ENCODE data around the gene GLT1D1.
A peak's percentile ranks its signal among the peaks of the same experiment; 100 is the strongest.
"Not testable (repeated sequence)": the region's sequence is repeated elsewhere in the genome, so short reads cannot be mapped to it uniquely, and the experiment has no call there.

The GLT1D1 gene

DNA sequence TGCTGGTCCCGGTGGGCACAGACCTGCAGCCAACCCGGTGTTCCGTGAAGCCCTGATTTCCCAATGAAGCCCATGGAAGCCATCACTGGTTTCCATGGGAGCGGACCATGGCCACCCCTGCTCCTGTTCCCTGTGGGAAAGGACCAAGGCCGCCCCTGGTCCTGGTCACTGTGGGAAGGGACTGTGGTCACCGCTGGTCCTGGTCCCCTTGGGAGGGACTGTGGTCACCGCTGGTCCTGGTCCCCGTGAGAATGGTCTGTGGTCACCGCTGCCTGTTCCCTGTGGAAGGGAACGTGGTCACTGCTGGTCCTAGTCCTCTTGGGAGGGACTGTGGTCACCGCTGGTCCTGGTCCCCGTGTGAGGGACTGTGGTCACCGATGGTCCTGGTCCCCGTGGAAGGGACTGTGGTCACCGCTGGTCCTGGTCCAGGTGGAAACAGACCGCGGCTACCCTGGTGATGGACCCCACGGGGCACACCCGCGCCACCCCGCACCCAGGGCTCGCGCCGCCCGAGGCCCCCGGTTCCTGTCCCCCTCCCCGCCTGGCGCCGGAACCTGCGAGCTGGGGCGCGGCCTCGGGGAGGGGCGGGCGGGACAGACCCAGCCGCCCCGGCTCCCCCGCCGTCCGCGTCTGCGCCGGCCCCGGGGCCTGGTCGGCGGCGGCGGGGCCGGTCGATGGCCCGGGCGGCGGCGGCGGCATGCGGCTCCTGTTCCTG, at the start of gene GLT1D1:
TSS of gene GLT1D1 (plus strand) at position 594 of the 715 bp plus-strand sequence. CDS start at position 698, 104 bp downstream.
- Histone ChIP-seq H3K4me3 (peak within 1 kb of the TSS; percentile 49 to 82 (median 73)), H3K27me3 (peaks cover 0 to 51% (median 0%) of the 10 kb centered on the region in 11 experiments; a peak in 10 of 22 replicates)

DNA sequence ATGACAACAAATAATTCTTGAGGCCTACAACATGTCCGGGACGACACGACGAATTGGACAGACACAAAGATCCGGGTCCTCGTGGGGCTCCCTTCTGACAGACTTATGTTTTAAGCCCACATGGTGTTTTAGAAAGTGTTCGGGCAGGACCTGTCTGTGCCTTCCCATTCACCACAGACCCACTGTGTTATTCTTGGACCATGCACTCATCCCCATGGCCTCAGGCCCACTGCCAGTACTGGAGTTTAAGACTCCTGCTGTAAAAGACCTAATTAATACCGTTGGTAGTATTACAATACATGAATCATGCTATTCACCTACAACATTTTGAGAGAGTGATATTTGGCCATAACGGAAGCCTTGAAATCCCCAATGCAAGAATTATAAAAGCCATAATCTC, 49.5 kb upstream of the GLT1D1 start:
- Histone ChIP-seq H3K9me3 (replicated peaks in 1 of 11) (peaks cover 7 to 14% (median 9%) of the 10 kb centered on the region in 11 experiments; a peak in 16 of 22 replicates), H3K9ac (no peak overlapping the region), H3K4me2 (no peak overlapping the region), H3K4me3 (no peak overlapping the region), H3K27ac (no peak overlapping the region), H3K36me3 (peaks cover 73 to 100% (median 95%) of the 10 kb centered on the region in 11 experiments), H3K4me1 (peaks cover 10 to 38% (median 21%) of the 10 kb centered on the region in 10 experiments; a peak in 19 of 20 replicates), H4K20me1 (peaks cover 50 to 98% (median 60%) of the 10 kb centered on the region in 11 experiments), H3K27me3 (peaks cover 0 to 11% (median 0%) of the 10 kb centered on the region in 11 experiments; a peak in 3 of 22 replicates)
- no peak for TF ChIP-seq Cebpa-rat (IDR thresholded peaks at IDR 0.05)

More for the DNA sequence above, at the start of gene GLT1D1:
- peak within 1 kb of the TSS; percentile 89 to 100 (median 97) for H3K4me2 ChIP-seq
- peaks cover 0 to 6% (median 3%) of the 10 kb centered on the region in 11 experiments; a peak in 14 of 22 replicates for H3K9me3 ChIP-seq (replicated peaks in 1 of 11)
- H3K27ac ChIP-seq = peak within 1 kb of the TSS in 10 of 11 experiments; percentile 37 to 84 (median 77); a peak in 20 of 22 replicates
- H3K4me1 ChIP-seq = peaks cover 29 to 76% (median 52%) of the 10 kb centered on the region in 10 experiments
- H3K36me3 ChIP-seq = peaks cover 0 to 5% (median 0%) of the 10 kb centered on the region in 11 experiments; a peak in 1 of 22 replicates
- H3K9ac ChIP-seq = peak within 1 kb of the TSS; percentile 42 to 87 (median 82)
- TF ChIP-seq Cebpa-rat (IDR thresholded peaks at IDR 0.05) = no peak
- H4K20me1 ChIP-seq = peaks cover 0 to 5% (median 0%) of the 10 kb centered on the region in 11 experiments; a peak in 1 of 22 replicates

DNA sequence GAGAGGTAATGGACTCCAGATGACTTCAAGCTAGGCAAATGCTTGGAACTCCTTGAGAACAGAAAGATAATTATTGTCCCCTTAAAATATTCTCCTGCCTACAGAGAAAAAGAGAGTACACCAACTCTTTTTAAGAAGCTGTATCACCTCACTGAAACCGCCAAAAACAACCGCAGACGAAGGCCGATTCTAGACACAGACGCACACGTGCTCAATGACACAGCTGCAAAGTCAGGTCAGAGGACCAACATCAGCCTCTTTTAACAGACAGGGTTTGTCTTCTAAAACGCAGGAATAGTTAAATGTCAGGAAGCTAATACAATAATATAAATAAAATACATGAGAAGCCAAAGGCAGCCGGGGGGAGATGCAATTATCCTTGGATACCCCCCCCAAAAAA, 48.5 kb upstream of the GLT1D1 start:
- Histone ChIP-seq H3K9ac (no peak overlapping the region), H4K20me1 (peaks cover 41 to 98% (median 55%) of the 10 kb centered on the region in 11 experiments; a peak in 21 of 22 replicates), H3K4me2 (no peak overlapping the region), H3K36me3 (peaks cover 78 to 100% (median 97%) of the 10 kb centered on the region in 11 experiments), H3K4me1 (peaks cover 2 to 29% (median 14%) of the 10 kb centered on the region in 10 experiments; a peak in 19 of 20 replicates), H3K27ac (no peak overlapping the region), H3K27me3 (0 out of 22 replicates have a peak, but pooled peaks cover 0 to under 1% (median 0%) of the 10 kb centered on the region in 11 experiments), H3K9me3 (replicated peaks in 1 of 11) (peaks cover 7 to 14% (median 9%) of the 10 kb centered on the region in 11 experiments; a peak in 16 of 22 replicates), H3K4me3 (no peak overlapping the region)
- no peak for TF ChIP-seq Cebpa-rat (IDR thresholded peaks at IDR 0.05)

DNA sequence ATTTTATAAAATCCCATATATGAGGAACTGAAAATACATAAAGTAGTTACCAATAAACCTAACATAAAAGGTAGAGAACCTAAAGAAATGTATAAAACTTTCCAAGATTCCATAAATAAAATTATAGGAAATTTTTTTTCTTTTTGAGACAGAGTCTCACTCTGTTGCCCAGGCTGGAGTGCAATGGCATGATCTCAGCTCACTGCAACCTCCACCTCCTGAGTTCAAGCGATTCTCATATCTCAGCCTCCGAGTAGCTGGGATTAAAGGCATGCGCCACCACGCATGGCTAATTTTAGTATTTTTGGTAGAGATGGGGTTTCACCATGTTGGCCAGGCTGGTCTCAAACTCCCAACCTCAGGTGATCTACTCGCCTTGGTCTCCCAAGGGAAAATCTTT, 47.9 kb upstream of the GLT1D1 start:
- Histone ChIP-seq H3K9me3 (replicated peaks in 1 of 11) (peaks cover 7 to 14% (median 9%) of the 10 kb centered on the region in 11 experiments; a peak in 16 of 22 replicates), H4K20me1 (peaks cover 40 to 98% (median 56%) of the 10 kb centered on the region in 11 experiments), H3K4me1 (peaks cover 3 to 29% (median 17%) of the 10 kb centered on the region in 10 experiments; a peak in 19 of 20 replicates), H3K36me3 (peaks cover 77 to 100% (median 95%) of the 10 kb centered on the region in 11 experiments)
- not testable (repeated sequence) for H3K4me3 ChIP-seq, H3K9ac ChIP-seq, H3K27ac ChIP-seq, H3K27me3 ChIP-seq, H3K4me2 ChIP-seq

DNA sequence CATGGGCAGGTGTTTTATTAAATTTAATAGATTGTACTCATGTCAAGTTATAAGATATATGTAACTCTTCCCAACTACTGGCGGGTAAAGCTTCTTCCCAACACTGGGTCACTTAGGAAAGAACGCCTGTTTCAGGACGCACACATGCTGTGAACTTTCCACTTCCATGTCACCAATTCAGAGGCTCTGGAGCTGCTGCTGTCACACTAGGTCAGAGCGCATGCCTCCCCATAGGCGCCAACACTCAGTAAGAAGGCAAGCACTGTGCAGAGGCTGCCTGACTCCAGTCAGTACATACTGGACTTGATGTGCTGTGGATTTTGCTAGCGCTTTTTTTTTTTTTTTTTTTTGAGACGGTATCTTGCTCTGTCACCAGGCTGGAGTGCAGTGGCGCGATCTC, 46.7 kb upstream of the GLT1D1 start:
- Histone ChIP-seq H3K4me2 (no peak overlapping the region), H3K4me3 (no peak overlapping the region), H3K36me3 (peaks cover 65 to 100% (median 88%) of the 10 kb centered on the region in 11 experiments), H4K20me1 (peaks cover 38 to 98% (median 56%) of the 10 kb centered on the region in 11 experiments), H3K27me3 (no peaks in the 10 kb centered on the region), H3K4me1 (peaks cover 15 to 33% (median 25%) of the 10 kb centered on the region in 10 experiments), H3K9me3 (replicated peaks in 1 of 11) (peaks cover 7 to 14% (median 9%) of the 10 kb centered on the region in 11 experiments; a peak in 16 of 22 replicates), H3K27ac (no peak overlapping the region), H3K9ac (no peak overlapping the region)
- TF ChIP-seq Cebpa-rat (IDR thresholded peaks at IDR 0.05) = no peak

DNA sequence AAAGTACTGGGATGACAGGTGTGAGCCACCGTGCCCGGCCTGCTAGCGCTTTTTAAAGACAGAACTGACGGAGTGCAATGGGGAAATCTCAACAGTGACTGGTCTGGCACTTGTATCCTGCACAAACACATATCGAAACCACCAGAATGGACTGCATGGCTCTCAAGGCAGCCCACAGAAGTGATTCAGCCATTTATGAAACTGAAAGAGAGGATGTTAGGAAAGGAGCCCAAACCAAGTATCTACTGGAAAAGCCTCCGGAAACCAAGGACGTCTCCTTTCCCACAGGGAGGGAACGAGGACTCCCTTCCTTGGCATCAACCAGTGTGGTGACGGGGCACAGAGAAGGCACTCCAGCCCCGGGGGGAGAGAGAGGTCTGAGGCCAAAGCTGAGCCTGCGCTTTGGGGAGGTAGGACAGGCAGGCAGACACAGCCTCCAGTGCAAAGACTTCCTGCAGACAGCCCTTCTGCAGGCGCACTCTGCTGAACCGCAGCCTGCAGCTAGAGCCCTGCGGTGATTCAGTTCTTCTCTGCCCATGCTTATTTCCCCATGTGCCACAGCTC, 46.0 kb upstream of the GLT1D1 start:
- Histone ChIP-seq H3K27ac (peak overlapping the region in 2 of 11 experiments; percentile 1 to 13; a peak in 2 of 22 replicates), H3K4me1 (peaks cover 18 to 33% (median 22%) of the 10 kb centered on the region in 10 experiments), H3K9ac (0 out of 22 replicates have a peak overlapping the region, but pooled peaks of 1 of the 11 experiments have one; percentile 9), H3K9me3 (replicated peaks in 1 of 11) (peaks cover 7 to 14% (median 9%) of the 10 kb centered on the region in 11 experiments; a peak in 16 of 22 replicates), H3K36me3 (peaks cover 58 to 100% (median 88%) of the 10 kb centered on the region in 11 experiments), H3K27me3 (no peaks in the 10 kb centered on the region), H3K4me3 (no peak overlapping the region), H4K20me1 (peaks cover 32 to 98% (median 56%) of the 10 kb centered on the region in 11 experiments; a peak in 21 of 22 replicates), H3K4me2 (peak overlapping the region in 2 of 11 experiments; percentile 6 to 35; a peak in 2 of 22 replicates)
- no peak for TF ChIP-seq Cebpa-rat (IDR thresholded peaks at IDR 0.05)

DNA sequence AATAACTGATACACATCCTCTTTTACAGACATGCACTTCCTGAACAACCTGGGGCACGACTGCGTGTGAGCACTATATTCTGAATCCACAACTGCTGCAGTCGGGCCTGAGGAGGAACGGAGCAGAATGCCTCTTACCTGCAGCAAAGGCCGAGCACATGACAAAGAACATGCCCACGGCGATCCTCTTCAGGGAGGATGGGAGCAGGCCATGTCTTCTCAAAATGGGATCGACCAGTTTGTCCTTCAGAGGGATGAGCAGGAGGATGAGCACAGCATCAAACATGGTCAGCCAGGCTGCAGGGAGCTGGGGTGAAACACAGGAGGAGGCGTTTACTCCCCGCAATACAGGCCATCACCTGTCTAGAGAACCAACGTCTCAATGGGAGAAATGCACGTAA, 44.6 kb upstream of the GLT1D1 start:
- H4K20me1 ChIP-seq = peaks cover 24 to 98% (median 56%) of the 10 kb centered on the region in 11 experiments; a peak in 21 of 22 replicates
- no peaks in the 10 kb centered on the region for H3K27me3 ChIP-seq
- H3K9ac ChIP-seq = no peak overlapping the region
- H3K4me3 ChIP-seq = no peak overlapping the region
- no peak overlapping the region for H3K4me2 ChIP-seq
- peaks cover 64 to 100% (median 88%) of the 10 kb centered on the region in 11 experiments for H3K36me3 ChIP-seq
- peaks cover 14 to 30% (median 21%) of the 10 kb centered on the region in 10 experiments for H3K4me1 ChIP-seq
- H3K27ac ChIP-seq = no peak overlapping the region
- H3K9me3 ChIP-seq (replicated peaks in 1 of 11) = peaks cover 7 to 17% (median 12%) of the 10 kb centered on the region in 11 experiments; a peak in 16 of 22 replicates
- no peak for TF ChIP-seq Cebpa-rat (IDR thresholded peaks at IDR 0.05)

Measured in BLaER1 treated with 17β-estradiol and CSF1 and Interleukin-3, amounts not matched to agents 10 nM and 100 nM (cell line).